Neural crest cell (in vitro differentiated cells): ENCODE results near the gene BARX1. TPM values are rescaled to one million over a fixed set of nuclear protein-coding genes. Genes with fewer than 3 reads are reported as not detected.
"Not testable (repeated sequence)": the region's sequence is repeated elsewhere in the genome, so short reads cannot be mapped to it uniquely, and the experiment has no call there.

Experiments used
- DNase-seq: peaks from one replicate; pipeline ENCODE4 v3.0.0; 2021; ENCODE audit warnings: low read depth, mixed read lengths, low spot score
- H3K27ac Mint-ChIP-seq: one replicate; pipeline ENCODE4 v1.8.0; 2021; ENCODE audit warnings: mild to moderate bottlenecking, mixed read lengths; ENCODE audit not compliant: unreplicated experiment
- H3K27me3 Mint-ChIP-seq: 2 replicates; pipeline ENCODE4 v1.8.0; 2021; ENCODE audit warnings: low read depth, mild to moderate bottlenecking, mixed read lengths
- H3K36me3 Mint-ChIP-seq: 2 replicates; pipeline ENCODE4 v1.8.0; 2021; ENCODE audit warnings: low read depth, mild to moderate bottlenecking, mixed read lengths
- H3K4me1 Mint-ChIP-seq: 2 replicates; pipeline ENCODE4 v1.8.0; 2021; ENCODE audit warnings: mixed read lengths
- H3K4me3 Mint-ChIP-seq: one replicate; pipeline ENCODE4 v1.8.0; 2021; ENCODE audit warnings: mild to moderate bottlenecking, mixed read lengths
- H3K9me3 Mint-ChIP-seq: 2 replicates; pipeline ENCODE4 v1.8.0; 2021; ENCODE audit warnings: mixed read lengths
- CTCF ChIP-seq: fragments of 200-600 bp; sonication (generic); conservative IDR thresholded peaks from 2 replicates; pipeline ENCODE4 v1.5.0; 2021; ENCODE audit warnings: antibody characterized with exemption, mild to moderate bottlenecking
- total RNA-seq: library from RNA; stranded (reverse); gene quantifications from 2 replicates; pipeline ENCODE4 v1.2.1, GENCODE V29; 2021

BARX1 gene
- total RNA-seq, 1 donor from 2014 or later = 0.23 TPM

GRCh38 chr9:93979721-93980120, 24.6 kb upstream of the BARX1 start:
- TF ChIP-seq CTCF = no peak
- Mint-ChIP-seq H3K36me3 (no peaks in the 10 kb centered on the region), H3K4me3 (no peak overlapping the region), H3K27ac (no peak overlapping the region), H3K27me3 (peaks cover 32% of the 10 kb centered on the region), H3K4me1 (no peaks in the 10 kb centered on the region), H3K9me3 (peaks cover 6% of the 10 kb centered on the region)
- DNase-seq = no peak

- Mint-ChIP-seq H3K4me3 (no peak overlapping the region), H3K9me3 (peaks cover 3% of the 10 kb centered on the region), H3K27me3 (peaks cover 28% of the 10 kb centered on the region), H3K4me1 (no peaks in the 10 kb centered on the region), H3K36me3 (no peaks in the 10 kb centered on the region), H3K27ac (no peak overlapping the region)
- no peak for DNase-seq
- TF ChIP-seq CTCF = no peak
Observed at GRCh38 chr9:93978551-93978950, 23.4 kb upstream of the BARX1 start.

- H3K4me3 Mint-ChIP-seq = no peak overlapping the region
- H3K27ac Mint-ChIP-seq = no peak overlapping the region
- peaks cover 10% of the 10 kb centered on the region for H3K9me3 Mint-ChIP-seq
- DNase-seq = no peak
- peaks cover 18% of the 10 kb centered on the region for H3K27me3 Mint-ChIP-seq
- H3K4me1 Mint-ChIP-seq = no peaks in the 10 kb centered on the region
- no peak for TF ChIP-seq CTCF
- peaks cover 3% of the 10 kb centered on the region for H3K36me3 Mint-ChIP-seq
Observed at GRCh38 chr9:93976973-93977372, 21.8 kb upstream of the BARX1 start.

GRCh38 chr9:93976081-93976480, 20.9 kb upstream of the BARX1 start:
- no peak for TF ChIP-seq CTCF
- DNase-seq = no peak
- Mint-ChIP-seq H3K9me3 (peaks cover 10% of the 10 kb centered on the region), H3K4me3 (no peak overlapping the region), H3K27ac (no peak overlapping the region), H3K4me1 (no peaks in the 10 kb centered on the region), H3K27me3 (peaks cover 11% of the 10 kb centered on the region), H3K36me3 (peaks cover 3% of the 10 kb centered on the region)

- peaks cover 3% of the 10 kb centered on the region for H3K36me3 Mint-ChIP-seq
- H3K27ac Mint-ChIP-seq = no peak overlapping the region
- DNase-seq = no peak
- no peaks in the 10 kb centered on the region for H3K4me1 Mint-ChIP-seq
- peaks cover 8% of the 10 kb centered on the region for H3K27me3 Mint-ChIP-seq
- TF ChIP-seq CTCF = no peak
- peaks cover 10% of the 10 kb centered on the region for H3K9me3 Mint-ChIP-seq
- no peak overlapping the region for H3K4me3 Mint-ChIP-seq
Observed at GRCh38 chr9:93975262-93975661, 20.1 kb upstream of the BARX1 start.

- peaks cover 10% of the 10 kb centered on the region for H3K9me3 Mint-ChIP-seq
- peaks cover 3% of the 10 kb centered on the region for H3K36me3 Mint-ChIP-seq
- DNase-seq = no peak
- H3K4me3 Mint-ChIP-seq = no peak overlapping the region
- no peak overlapping the region for H3K27ac Mint-ChIP-seq
- no peaks in the 10 kb centered on the region for H3K4me1 Mint-ChIP-seq
- no peak for TF ChIP-seq CTCF
- H3K27me3 Mint-ChIP-seq = peaks cover 3% of the 10 kb centered on the region
Observed at GRCh38 chr9:93974151-93974550, 19.0 kb upstream of the BARX1 start.

GRCh38 chr9:93972655-93973054, 17.5 kb upstream of the BARX1 start:
- not testable (repeated sequence) for H3K4me3 Mint-ChIP-seq, DNase-seq, H3K27me3 Mint-ChIP-seq, H3K36me3 Mint-ChIP-seq, H3K27ac Mint-ChIP-seq, H3K4me1 Mint-ChIP-seq
- peaks cover 10% of the 10 kb centered on the region for H3K9me3 Mint-ChIP-seq
